NCI-H1930 (cell line): ENCODE results near the gene TCF20.

Source experiments
- DNase-seq, 2 experiments: peaks; one replicate each; lab custom pipeline; 2025; lab: John Stamatoyannopoulos, UW

TCF20 gene

GRCh38 chr22:42300259-42301076 is 30.0 kb upstream of the TCF20 start:
- no peak for DNase-seq

- DNase-seq = no peak
Observed at GRCh38 chr22:42299586-42300258, 29.3 kb upstream of the TCF20 start.

- no peak for DNase-seq
Observed at GRCh38 chr22:42298746-42299145, 28.3 kb upstream of the TCF20 start.

- DNase-seq = no peak
Observed at GRCh38 chr22:42297778-42298177, 27.3 kb upstream of the TCF20 start.

- DNase-seq = no peak
Observed at GRCh38 chr22:42296883-42297282, 26.4 kb upstream of the TCF20 start.

GRCh38 chr22:42296381-42296853 is 26.0 kb upstream of the TCF20 start:
- DNase-seq = no peak

GRCh38 chr22:42294034-42294985 is 23.9 kb upstream of the TCF20 start:
- DNase-seq = no peak

- DNase-seq = no peak
Observed at GRCh38 chr22:42292732-42293520, 22.5 kb upstream of the TCF20 start.

GRCh38 chr22:42291287-42291686 is 20.8 kb upstream of the TCF20 start:
- DNase-seq = no peak

GRCh38 chr22:42289671-42290541 is 19.5 kb upstream of the TCF20 start:
- DNase-seq = no peak

- no peak for DNase-seq
Observed at GRCh38 chr22:42288791-42289190, 18.3 kb upstream of the TCF20 start.

- DNase-seq = no peak
Observed at GRCh38 chr22:42287174-42287890, 16.9 kb upstream of the TCF20 start.

- no peak for DNase-seq
Observed at GRCh38 chr22:42286205-42286604, 15.8 kb upstream of the TCF20 start.

GRCh38 chr22:42285604-42286003 is 15.2 kb upstream of the TCF20 start:
- DNase-seq = no peak

- no peak for DNase-seq
Observed at GRCh38 chr22:42284643-42285181, 14.3 kb upstream of the TCF20 start.

GRCh38 chr22:42284202-42284591 is 13.7 kb upstream of the TCF20 start:
- no peak for DNase-seq

- no peak for DNase-seq
Observed at GRCh38 chr22:42283278-42284201, 13.1 kb upstream of the TCF20 start.

GRCh38 chr22:42282943-42283277 is 12.5 kb upstream of the TCF20 start:
- no peak for DNase-seq
